ENCODE measurements around the gene PRKG1.

PRKG1 gene

DNA sequence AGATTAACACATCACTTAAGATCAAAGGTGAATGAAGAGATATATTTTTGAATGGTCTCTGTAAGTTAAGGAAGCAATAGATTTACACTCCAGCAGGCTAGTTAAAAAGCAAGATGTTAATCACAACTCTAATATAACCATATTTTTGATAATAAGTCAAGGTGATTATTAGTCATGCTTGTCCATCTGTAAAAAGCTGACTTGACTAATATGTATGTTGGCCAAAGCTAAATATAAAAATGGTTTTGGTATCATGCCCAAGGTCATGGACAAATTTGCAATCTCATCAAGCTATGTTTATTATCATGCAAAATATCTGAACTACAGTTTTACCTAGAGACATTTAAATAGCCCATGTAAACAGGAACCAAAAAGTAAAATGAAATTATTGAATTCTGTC lies 727.7 kb downstream of the PRKG1 start:
- DNase-seq (ENCODE audit: low read depth in 2 of 2): no peak

DNA sequence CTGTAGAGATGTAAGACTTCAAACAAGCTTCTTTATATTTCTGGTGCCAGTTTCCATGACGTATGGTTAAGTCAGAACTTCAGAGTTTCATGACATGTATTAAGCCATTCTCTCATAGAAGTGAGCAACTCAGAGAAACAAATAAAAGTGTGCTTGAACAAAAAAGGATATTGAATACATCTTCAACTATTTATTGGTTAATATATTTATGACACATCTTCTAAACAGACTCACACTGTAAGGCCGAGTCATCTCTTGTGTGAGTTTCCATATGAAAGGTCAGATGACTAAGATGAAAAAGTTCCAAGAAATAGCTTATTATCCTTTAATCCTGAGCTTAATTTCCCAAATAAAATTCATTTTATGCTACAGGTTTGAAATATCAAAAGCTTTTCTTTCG lies 730.6 kb downstream of the PRKG1 start:
- DNase-seq (ENCODE audit: low read depth in 2 of 2): no peak

DNA sequence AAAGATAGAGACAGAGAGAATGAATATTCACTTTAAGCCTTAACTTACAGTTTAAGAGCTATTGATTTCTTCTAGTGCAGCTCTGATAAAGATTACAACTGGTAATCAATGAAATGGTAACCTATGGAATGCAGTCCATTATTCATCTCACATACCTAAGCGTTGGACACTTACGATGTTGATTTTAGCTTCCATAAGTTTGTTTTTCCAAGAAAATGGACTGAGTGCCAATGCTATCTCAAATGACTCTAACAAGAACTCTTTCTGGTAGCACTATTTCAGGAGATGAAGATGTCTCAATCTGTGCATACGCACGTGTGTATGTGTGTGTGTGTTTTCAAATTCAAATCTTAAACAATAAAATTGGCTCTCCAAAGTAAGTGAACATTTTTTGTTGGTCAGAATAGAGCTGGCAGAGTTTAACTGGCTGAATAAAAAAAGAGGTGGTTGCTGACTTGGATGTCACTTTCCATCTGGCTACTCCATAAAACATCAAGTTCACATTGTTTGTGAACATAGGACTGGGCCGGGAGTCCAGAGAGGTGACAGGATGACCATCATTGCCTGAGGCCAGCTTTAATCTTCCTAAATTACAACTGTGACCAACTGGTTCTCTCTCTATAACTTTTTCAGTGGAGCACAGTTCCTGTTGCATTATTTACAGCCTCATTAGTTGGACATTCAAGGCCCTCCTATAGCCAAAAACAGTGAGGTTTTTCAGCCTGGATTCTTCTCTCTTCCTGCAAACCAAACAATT lies 732.0 kb downstream of the PRKG1 start:
- DNase-seq (ENCODE audit: low read depth in 2 of 2): no peak

DNA sequence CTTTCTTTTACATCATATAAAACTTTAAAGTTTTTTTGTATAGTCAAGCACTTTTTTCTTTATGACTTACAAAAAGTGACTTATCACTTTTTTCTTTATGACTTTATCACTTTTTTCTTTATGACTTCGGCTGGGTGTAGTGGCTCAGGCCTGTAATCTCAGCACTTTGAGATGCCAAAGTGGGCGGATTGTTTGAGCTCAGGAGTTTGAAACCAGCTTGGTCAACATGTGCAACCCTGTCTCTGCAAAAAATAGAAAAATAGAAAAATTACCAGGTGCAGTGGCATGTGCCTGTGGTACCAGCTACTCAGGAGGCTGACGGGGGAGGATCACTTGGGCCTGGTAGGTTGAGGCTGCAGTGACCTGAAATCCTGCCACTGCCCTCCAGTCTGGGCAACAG lies 733.9 kb downstream of the PRKG1 start:
- no peak for DNase-seq (ENCODE audit: low read depth in 2 of 2)

DNA sequence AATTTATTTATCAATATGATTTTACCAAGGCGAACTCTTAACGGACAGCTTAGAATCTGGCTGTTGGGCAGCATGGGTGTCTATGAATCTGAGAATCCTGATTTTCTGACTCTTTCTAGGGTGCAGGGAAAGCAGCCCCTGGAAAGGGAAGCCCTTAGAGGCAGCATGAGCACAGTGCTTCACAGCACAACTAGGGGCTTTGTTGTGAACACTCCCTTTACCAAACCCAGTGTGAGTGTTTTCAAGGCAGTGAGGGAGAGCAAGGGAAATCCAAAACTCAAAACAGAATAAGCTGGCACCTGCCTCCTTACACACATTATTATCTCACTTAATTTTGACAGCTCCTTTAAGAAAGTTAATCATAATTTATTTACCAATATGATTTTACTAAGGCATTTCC lies 741.4 kb downstream of the PRKG1 start:
- DNase-seq (ENCODE audit: low read depth in 2 of 2): no peak

DNA sequence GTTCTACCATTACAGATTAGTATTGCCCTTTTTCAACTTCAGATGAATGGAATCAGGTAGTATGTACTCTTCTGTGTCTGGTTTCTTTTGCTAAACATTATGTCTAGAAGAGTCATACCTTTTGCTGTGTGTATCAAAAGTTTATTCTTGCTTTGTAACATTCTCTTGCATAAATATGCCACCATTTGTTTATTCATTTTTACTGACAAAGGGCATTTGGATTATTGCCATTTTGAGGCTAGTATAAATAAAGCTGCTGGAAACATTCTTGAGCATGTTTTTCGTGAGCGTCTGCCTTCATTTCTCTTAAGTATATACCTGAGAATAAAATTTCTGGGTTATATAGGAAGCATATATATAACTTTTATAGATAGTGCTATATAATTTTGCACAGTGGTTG lies 746.8 kb downstream of the PRKG1 start:
- no peak for DNase-seq (ENCODE audit: low read depth in 2 of 2)

DNA sequence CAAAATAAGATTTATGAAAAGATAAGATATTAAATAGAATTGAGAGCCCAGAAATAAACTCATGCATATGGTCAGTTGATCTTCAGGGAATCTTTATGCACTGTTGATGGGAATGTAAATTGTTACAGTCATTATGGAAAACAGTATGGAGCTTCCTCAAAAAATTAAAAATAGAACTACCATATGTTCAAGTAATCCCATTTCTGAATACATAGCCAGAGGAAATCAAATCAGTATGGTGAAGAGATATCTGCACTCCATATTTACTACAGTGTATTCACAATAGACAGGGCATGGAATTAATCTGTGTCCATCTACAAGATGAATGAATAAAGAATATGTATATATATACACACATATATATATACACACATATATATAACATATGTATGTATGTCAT lies 747.5 kb downstream of the PRKG1 start:
- DNase-seq (ENCODE audit: low read depth in 2 of 2): no peak

DNA sequence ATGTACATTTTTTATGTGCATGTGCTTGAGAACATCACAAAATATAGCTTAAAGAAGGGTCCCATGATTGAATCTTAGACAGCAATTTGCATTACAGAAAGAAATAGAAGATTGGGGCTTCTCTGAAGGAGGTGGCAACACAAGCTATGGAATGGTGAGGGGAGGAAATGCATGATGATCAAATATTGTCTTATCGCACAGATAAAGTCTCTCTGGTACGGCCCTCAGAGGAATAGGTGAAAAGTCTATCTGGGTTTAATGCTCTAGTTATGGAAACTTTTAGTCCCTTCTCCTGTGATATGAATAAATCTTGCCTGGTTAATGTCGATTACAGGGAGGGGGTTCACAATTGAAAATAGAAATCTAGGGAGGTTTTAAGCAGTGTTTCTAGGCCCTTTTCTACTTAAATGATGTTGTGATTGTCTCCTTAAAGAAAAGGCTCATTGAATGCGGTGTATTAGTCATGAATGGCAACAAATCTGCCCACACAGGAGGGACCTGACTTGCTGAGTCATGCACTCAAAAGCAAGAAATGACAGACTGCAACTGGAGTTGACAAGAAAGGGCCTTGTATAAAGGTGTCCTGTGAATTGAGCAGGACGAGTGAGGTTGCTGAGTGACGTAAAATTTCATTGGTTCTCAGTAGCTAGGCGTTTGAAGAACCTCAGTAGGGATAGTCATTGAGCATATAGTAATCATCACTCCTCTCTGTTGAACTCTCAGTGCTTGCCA lies 758.5 kb downstream of the PRKG1 start:
- peak in 1 of 2 donors; percentile 1 for DNase-seq (ENCODE audit: low read depth in 2 of 2)

DNA sequence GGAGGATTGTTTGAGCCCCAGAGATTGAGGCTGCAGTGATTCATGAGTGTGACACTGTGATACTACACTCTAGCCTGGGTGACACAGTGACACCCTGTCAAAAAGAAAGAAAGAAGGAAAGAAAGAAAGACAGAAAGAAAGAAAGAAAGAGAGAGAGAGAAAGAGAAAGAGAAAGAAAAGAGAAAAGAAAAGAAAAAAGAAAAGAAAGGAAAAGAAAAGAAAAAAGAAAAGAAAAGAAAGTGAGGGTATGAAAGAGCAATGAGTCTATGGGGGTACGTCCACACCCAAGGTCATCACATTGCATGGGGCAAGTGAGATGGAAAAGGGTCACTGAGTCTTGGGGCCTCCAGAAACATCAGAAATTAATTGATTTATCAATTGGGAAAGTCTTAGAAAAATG lies 760.3 kb downstream of the PRKG1 start:
- DNase-seq (ENCODE audit: low read depth in 2 of 2): no peak

DNA sequence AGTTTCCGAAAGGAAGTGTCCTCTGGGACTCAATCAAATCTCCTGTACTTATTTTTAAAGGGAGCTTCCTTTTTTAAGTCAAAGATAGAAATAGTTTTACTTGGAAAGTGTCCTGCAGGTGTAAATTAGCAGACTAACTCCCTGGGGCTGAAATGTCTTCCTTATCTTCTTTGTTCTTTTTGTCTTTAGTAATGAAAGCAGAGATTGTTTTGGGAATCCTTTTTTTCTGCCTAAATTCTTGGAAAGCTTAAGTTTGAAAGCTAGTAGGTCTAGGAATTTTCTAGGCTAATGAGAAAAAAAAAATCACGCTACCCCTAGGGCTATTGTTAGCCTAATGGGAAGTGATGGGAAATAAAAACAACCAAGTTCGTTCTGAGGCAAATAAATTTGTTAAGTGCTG lies 764.2 kb downstream of the PRKG1 start:
- no peak for DNase-seq (ENCODE audit: low read depth in 2 of 2)

DNA sequence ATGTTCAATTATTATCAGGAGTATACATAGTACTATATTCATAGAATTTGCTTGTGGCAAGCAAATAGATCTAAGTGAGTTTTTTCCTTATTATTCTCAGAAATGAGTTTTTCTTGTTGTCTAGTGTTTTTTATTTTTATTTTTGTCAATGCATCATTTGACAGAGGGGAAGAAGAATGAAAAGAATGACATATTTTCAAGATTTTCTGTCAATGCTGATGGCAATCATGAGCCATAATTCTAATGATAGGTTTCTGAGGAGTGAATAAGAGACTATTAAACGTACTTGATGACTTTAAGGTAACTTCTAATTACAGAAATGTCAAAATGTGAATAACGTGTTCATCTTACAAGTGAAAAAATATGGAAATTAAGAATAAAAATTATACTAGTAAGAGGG lies 769.7 kb downstream of the PRKG1 start:
- DNase-seq (ENCODE audit: low read depth in 2 of 2): no peak

DNA sequence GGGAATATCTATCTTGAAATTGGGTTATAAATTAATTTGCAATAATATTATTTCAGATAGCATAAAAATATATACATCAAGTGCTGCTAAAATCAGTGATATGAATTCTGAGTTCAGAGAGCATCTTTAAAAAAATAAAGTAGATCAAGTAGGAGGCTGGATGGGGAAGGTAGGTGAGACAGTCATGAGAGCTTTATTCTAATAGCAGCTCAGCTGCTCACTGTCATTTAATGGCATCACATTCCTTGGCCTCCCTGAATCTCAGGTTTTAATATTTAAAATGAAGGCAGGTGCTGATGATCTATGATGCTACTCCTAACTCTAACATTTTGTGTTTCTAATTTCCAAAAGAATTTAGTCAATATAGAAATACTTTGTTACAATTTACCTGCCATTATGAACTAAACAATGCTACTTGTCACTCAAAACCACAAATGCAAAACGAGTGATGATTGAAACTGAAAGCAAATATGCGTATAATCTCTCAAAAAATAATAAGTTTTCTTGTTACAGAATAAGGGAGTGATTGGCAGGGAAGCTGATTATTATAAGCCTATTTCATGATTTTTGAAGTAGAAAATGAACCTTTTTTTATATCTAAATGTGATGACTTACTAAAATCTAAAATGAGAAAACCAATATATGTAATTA lies 772.7 kb downstream of the PRKG1 start:
- no peak for DNase-seq (ENCODE audit: low read depth in 2 of 2)

DNA sequence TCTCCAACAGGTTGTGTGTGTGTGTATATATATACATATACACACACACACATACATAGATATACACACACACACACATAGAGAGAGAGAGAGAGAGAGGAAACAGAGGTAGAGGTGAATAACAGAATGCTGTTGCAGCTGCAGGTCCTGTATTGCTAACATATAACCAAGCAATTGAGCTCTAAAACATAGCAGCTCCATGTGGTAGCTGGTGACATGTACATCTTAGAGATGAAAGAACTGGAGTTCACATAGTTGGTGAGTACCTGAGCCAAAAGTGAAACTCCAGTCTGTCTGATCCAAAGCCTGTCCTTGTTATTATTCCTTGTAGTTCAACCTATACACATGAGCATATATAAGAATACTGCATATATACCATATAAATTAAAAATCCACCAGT lies 778.0 kb downstream of the PRKG1 start:
- DNase-seq (ENCODE audit: low read depth in 2 of 2): no peak

DNA sequence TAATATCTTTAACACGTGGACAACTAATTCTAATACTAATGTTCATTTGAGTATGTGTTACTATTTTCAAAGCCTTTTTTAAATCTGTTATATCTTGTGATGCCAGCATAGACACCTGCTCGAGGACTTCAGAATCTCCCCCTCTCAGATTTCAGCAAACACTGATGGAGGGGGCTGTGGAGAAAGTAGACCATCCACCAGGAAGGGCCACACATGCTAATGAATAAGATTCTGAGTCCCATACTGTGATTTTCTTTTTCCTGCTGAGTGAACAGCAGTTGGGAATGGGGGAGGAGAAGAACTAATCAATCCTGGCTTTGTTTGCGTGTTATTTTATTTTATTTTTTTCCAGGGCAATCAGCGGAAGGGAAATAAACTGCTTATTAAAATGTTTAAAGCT lies 783.0 kb downstream of the PRKG1 start:
- no peak for DNase-seq (ENCODE audit: low read depth in 2 of 2)

DNA sequence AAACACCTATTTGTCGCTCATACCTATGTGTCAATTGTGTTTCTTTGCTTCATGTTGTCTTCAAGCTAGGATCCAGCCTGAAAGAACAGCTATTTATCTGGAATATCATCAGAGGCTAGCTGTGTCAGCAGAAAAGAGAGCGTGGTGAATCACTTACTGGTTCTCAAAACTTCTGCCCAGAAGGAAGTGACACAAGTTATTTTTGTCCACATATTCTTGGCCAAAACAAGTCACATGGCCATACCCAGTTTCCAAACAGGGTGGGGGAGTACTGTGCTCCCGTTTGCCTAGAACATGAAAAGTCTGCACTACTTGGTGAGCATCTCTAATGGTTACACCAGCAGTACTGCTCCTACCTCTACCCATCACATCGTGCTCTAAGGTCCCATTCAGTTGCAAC lies 786.0 kb downstream of the PRKG1 start:
- DNase-seq (ENCODE audit: low read depth in 2 of 2): no peak

DNA sequence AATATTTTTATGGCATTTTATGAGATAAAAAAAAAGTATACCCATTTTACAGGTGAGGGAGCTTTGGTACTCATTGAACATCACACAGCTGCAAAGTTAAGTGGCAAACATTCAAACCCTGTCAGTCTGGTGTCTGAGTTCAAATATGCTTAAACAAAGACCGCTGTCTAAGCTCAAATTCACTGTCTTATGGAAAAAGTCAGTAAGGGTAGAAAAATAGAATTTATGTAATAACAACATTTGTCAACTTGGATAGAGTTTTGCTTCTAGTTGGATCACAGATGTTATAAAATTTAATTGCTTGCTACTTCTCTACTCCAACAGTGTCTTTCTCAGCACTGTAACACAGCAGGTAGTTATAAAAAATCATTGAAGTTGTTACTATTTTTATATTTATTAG lies 786.8 kb downstream of the PRKG1 start:
- DNase-seq (ENCODE audit: low read depth in 2 of 2): no peak

DNA sequence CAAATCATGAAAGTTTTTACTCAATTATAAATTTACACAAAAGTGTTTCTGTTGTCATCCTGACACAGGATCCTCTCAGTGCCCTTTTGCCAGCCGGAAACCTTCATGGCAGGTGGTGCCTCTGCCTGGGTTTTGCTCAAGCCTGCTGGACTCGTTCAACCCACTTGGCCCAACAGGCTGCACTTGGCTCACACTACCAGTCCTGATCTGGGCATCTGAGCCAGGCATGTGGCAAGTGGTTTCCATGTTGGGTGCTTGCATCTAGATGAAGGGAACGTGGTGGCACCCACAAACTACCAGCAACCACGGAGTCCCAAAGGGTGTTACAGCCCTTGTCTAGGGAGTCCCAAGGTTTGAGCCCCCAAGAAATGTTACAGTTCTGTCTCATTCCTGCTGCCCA lies 787.4 kb downstream of the PRKG1 start:
- DNase-seq (ENCODE audit: low read depth in 2 of 2): no peak

DNA sequence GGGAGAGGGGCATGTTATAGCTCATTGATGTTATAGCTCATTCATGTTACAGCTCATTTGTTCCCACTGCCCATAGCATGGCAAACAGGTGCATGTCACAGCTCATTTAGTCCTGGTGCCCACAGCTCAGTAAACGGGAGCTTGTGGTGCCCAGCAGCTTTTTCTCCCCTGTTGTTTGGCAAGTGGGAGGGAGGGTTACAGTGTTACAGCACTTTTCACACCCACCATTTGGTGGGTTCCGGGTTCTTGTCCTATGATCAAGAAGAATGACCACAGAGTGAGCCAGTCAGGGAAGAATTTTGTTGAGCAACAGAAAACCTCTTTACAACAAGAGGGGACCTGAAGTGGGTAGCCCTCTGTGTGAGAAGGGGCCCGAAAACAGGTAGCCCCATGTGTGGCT lies 787.9 kb downstream of the PRKG1 start:
- no peak for DNase-seq (ENCODE audit: low read depth in 2 of 2)

DNA sequence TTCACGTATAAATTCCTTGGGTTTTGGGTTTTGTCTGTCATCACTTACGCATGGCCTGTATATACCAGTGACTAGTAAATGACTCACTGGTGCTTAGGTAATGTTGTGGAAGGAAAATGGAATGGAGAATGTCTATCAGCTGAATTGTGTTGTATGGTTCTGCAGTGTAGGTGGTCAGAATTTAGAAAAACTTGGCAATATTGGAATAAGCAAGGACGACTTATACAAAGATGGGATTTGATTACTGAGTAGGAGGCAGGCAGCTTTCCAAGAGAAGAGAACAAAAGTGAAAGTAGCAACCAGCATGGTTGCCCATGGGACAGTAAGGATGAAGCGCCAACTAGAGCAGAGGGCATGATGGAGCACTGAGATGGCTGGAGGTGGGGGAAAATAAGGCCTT lies 793.7 kb downstream of the PRKG1 start:
- DNase-seq (ENCODE audit: low read depth in 2 of 2): no peak

DNA sequence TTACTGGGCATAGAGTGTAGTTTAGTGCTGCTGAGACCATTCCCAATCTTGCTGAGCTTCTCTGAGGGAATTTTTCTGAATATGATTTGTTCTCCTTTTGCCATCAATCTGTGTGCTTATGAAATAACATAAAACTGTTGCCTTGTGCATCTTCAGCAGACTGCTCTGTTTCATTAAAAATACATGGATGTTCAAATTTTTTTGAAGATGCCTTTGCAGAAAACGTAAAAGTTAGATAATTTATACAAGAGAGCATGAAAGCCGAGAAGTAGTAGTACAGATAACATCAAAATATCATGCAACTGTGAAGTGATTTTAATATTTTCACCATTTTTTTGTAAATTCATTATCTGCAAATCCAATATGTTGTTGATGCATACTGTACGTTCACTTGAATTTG lies 799.8 kb downstream of the PRKG1 start:
- no peak for DNase-seq (ENCODE audit: low read depth in 2 of 2)

DNA sequence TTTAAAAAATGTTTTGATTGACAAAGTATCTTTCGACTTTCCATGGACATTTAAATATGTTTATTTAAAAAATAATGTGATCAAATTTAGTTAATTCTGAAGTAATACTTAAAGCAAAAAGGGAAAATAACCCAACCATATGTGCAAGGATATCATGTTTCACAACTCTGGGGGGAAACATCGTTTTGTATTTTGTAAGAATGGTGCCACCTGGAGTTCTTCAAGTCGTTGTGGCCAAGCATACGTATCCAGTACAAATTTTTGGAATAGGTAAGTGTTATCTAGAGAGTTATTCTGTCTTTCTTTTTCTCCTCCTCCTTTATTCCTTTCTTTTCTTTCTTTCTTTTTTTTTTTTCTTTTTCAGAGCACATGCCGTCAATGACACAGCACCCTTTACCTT lies 801.3 kb downstream of the PRKG1 start:
- DNase-seq (ENCODE audit: low read depth in 2 of 2): no peak

DNA sequence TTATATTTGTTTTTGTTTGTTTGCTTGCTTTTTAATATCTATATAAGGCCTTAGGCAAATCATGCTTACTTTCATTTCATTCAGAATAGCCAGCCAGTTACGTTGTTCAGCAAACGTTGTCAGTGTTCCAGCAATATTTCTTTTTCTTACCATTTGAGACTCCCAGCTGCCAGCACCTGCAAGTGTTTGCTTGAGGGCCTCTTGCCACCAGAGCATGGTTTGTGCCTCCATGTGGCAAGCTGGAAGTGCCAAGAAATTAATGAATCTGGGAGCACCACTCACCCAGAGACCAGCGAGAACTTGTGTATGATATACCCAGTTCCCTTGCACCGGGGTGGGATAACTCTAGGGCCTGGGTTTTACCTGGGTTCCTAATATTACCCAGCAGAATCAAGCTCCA lies 802.2 kb downstream of the PRKG1 start:
- DNase-seq (ENCODE audit: low read depth in 2 of 2): no peak

DNA sequence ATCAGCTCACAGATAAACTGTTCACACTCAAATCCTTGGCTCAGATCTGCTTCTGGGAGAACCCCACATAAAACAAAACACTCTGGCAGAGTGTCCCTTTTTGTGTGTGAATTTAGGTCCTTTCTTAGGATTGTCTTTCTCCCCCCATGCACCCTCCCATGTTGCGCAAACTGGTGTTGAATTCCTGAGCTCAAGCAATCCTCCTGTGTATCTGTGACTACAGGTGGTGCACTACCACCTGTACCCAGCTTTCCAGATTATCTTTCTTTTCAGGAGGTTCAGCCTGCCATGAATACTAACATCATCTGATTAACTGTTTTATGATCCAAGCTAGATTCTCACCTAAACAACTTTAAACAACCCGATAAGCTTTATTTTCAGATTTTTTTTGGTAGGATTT lies 802.7 kb downstream of the PRKG1 start:
- no peak for DNase-seq (ENCODE audit: low read depth in 2 of 2)
